ENCODE results near the gene HAUS8. TPM values are rescaled to one million over a fixed set of nuclear protein-coding genes. Genes with fewer than 3 reads are reported as not detected.

Gene HAUS8
- total RNA-seq, 4 donors from 2014 or later: 3.0 to 5.8 (median 3.2) TPM

DNA sequence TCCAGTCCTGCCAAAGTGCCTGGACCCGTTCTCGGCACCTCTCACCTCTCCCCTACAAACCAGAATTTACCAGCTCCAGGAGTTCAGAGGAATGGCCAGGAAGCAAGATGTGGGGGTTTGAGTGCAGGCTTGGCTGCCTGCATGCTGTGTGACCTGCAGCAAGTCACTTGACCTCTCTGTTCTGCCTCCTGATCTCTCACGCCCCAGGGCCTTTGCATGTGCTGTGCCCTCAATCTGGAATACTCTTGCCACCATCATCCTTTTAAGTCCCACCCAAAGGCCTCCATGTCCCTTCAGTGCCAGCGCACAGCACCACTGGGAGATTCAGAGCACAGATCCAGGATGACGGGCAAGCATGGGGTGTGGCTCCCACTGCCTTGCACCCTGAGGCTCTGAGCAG is 43.7 kb upstream of the HAUS8 start:
- Histone ChIP-seq H3K27ac (no peak overlapping the region), H3K36me3 (peaks cover 0 to 33% (median 0%) of the 10 kb centered on the region in 3 donors), H3K4me3 (no peak overlapping the region), H3K9me3 (no peaks in the 10 kb centered on the region), H3K4me1 (peaks cover 7 to 17% (median 8%) of the 10 kb centered on the region in 3 donors), H3K27me3 (no peaks in the 10 kb centered on the region)
- TF ChIP-seq, protein P1, sequence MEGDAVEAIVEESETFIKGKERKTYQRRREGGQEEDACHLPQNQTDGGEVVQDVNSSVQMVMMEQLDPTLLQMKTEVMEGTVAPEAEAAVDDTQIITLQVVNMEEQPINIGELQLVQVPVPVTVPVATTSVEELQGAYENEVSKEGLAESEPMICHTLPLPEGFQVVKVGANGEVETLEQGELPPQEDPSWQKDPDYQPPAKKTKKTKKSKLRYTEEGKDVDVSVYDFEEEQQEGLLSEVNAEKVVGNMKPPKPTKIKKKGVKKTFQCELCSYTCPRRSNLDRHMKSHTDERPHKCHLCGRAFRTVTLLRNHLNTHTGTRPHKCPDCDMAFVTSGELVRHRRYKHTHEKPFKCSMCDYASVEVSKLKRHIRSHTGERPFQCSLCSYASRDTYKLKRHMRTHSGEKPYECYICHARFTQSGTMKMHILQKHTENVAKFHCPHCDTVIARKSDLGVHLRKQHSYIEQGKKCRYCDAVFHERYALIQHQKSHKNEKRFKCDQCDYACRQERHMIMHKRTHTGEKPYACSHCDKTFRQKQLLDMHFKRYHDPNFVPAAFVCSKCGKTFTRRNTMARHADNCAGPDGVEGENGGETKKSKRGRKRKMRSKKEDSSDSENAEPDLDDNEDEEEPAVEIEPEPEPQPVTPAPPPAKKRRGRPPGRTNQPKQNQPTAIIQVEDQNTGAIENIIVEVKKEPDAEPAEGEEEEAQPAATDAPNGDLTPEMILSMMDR (IDR thresholded peaks at IDR 0.05): no peak
- 84 to 92% methylated on average over 3 to 5 of the region's 5 CpGs for WGBS, 2 donors
- intact Hi-C loops (cut with DNase I): no loop called here
- DNase-seq: no peak

DNA sequence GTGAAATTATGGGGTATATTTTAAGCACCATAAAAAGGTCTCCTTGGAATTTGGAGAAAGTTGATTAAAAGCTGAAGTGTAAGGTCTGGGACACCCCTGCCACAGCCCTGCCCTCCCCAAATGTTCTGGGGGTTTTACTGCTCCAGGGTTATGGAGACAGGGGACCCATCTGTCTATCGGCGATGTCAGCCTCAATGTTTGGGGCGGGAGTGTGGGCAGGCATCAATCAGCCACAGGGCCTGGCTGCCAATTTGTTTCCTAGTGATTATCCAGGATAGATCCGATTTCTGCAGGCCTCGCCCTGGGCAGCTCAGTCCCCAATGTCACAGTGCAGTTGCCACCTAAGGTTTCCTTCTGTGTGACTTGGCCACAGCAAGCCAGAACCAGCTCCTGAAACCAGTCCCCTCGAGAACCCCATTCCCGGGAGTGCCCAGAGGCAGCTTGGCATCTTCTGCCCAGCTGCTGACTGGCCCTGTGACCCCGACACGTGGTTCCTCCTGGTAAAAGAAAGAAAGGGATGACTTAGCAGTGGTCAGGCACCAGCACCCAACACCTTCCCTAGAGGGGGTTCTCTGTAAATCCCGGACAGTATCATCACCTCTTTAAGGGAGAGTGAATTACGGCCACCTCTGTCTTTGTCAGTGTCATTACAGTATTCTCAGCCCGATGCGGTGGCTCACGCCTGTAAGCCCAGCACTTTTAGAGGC is 41.9 kb upstream of the HAUS8 start:
- peak overlapping the region in 3 of 4 donors; percentile 29 to 44 (median 43) for H3K27ac ChIP-seq
- no peak for TF ChIP-seq POLR2A (IDR thresholded peaks at IDR 0.05)
- TF ChIP-seq, protein P1 (IDR thresholded peaks at IDR 0.05): no peak
- no peak for DNase-seq
- no peak overlapping the region for H3K4me3 ChIP-seq
- intact Hi-C loops (cut with DNase I): no loop called here
- H3K9me3 ChIP-seq: no peaks in the 10 kb centered on the region
- no peaks in the 10 kb centered on the region for H3K27me3 ChIP-seq
- peaks cover 18 to 33% (median 19%) of the 10 kb centered on the region in 3 donors for H3K4me1 ChIP-seq
- 86% methylated on average over 6 to 8 of the region's 14 CpGs for WGBS, 2 donors
- H3K36me3 ChIP-seq: peaks cover 0 to 19% (median 0%) of the 10 kb centered on the region in 3 donors

DNA sequence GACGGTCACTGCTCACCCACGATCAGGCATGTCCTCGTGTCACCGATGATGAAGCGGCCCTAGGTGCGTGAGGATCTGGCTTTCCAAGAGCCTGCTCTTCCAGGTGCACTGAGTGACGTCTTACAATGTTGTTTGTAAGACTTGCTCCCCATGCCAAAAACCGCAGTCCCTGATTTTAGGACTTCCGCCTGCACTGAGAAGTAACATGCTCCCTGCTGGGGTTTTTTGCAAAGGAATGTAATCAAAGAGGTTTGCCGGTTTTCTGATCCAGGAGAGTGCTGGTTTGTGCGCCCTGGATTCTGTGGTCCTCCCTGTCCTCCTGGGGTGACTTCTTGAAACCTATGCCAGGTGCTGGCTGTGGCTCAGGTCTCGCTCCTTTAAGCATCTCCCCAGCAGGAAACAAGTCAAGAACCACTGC is 39.2 kb upstream of the HAUS8 start:
- intact Hi-C loops (cut with DNase I): no loop called here
- 41 to 49% methylated on average over 9 of the region's 12 CpGs for WGBS, 2 donors
- H3K36me3 ChIP-seq: peaks cover 0 to 27% (median 0%) of the 10 kb centered on the region in 3 donors
- H3K27me3 ChIP-seq: no peaks in the 10 kb centered on the region
- TF ChIP-seq POLR2A (IDR thresholded peaks at IDR 0.05): no peak
- peaks cover 19 to 52% (median 21%) of the 10 kb centered on the region in 3 donors for H3K4me1 ChIP-seq
- peak overlapping the region; percentile 40 to 83 (median 67) for H3K27ac ChIP-seq
- no peak for DNase-seq
- peak overlapping the region in 2 of 4 donors; percentile 4 to 28 for H3K4me3 ChIP-seq
- H3K9me3 ChIP-seq: no peaks in the 10 kb centered on the region

DNA sequence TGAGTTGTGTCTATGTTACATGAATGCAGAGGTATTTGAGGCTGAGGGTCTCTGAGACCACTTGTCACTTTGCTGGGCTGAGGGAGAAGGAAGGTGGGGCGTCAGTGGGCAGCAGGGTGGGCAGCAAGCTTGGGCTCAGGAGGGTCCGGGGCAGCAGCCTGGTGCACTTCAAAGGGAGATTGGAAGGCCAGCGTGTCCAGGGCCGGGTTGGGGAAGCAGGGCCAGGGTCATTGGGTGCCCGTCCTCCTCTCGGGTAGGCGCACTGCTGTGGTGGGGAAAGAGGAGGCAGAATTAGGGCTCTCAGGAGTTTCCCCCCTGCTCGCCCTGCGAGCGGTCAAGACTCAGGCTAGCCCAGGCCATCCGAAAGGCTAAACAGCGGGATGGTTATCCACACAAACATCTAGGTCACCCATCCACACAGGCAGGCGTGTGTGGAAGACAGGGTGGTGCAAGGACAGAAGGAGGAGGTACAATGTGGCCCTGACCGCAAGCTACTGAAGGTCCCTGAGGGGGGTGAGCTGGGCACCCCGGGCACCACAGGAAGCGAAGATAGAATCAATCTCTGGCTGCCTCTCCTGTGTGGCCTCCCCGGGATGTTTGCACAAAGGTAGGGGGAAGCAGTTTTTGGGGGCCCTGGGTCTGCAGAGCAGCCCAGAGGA is 38.0 kb upstream of the HAUS8 start:
- Histone ChIP-seq H3K27ac (peak overlapping the region; percentile 40 to 83 (median 67)), H3K4me3 (no peak overlapping the region), H3K36me3 (peaks cover 0 to 19% (median 0%) of the 10 kb centered on the region in 3 donors), H3K27me3 (no peaks in the 10 kb centered on the region), H3K4me1 (peaks cover 26 to 63% (median 30%) of the 10 kb centered on the region in 3 donors), H3K9me3 (no peaks in the 10 kb centered on the region)
- DNase-seq: no peak
- intact Hi-C loops (cut with DNase I): no loop called here
- no peak for TF ChIP-seq POLR2A (IDR thresholded peaks at IDR 0.05)
- TF ChIP-seq, protein P1 (IDR thresholded peaks at IDR 0.05): no peak
- 70 to 87% methylated on average over 5 to 8 of the region's 17 CpGs for WGBS, 2 donors

DNA sequence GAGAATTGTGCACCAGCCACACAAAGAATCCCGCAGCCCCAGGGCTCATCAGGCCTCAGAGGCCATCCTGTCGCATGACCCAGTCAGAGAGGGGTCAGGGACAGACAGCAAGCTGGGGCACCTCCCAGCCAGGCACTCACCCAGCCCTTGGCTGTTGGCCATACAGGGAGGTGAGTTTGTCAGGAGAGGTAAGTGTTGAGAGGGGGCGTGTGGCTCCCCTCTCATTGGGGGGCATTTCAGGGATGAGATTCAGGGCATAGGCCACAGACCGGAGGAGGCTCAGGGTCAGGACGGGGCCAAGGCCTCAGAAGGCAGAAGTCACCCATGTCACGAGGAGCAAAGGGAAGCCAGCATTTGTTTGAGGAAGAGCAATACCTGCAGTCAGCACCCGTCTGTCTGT is 37.4 kb upstream of the HAUS8 start:
- DNase-seq: no peak
- Histone ChIP-seq H3K36me3 (peaks cover 0 to 19% (median 0%) of the 10 kb centered on the region in 3 donors), H3K27ac (peak overlapping the region in 3 of 4 donors; percentile 62 to 83 (median 72)), H3K4me1 (peaks cover 30 to 64% (median 33%) of the 10 kb centered on the region in 3 donors), H3K9me3 (no peaks in the 10 kb centered on the region), H3K27me3 (no peaks in the 10 kb centered on the region), H3K4me3 (no peak overlapping the region)
- 74 to 96% methylated on average over 4 to 5 of the region's 7 CpGs for WGBS, 2 donors
- TF ChIP-seq, protein P1 (IDR thresholded peaks at IDR 0.05): no peak
- TF ChIP-seq POLR2A (IDR thresholded peaks at IDR 0.05): no peak
- intact Hi-C loops (cut with DNase I): no loop called here
